ENCODE measurements around the gene FAM3A.

Gene FAM3A

DNA sequence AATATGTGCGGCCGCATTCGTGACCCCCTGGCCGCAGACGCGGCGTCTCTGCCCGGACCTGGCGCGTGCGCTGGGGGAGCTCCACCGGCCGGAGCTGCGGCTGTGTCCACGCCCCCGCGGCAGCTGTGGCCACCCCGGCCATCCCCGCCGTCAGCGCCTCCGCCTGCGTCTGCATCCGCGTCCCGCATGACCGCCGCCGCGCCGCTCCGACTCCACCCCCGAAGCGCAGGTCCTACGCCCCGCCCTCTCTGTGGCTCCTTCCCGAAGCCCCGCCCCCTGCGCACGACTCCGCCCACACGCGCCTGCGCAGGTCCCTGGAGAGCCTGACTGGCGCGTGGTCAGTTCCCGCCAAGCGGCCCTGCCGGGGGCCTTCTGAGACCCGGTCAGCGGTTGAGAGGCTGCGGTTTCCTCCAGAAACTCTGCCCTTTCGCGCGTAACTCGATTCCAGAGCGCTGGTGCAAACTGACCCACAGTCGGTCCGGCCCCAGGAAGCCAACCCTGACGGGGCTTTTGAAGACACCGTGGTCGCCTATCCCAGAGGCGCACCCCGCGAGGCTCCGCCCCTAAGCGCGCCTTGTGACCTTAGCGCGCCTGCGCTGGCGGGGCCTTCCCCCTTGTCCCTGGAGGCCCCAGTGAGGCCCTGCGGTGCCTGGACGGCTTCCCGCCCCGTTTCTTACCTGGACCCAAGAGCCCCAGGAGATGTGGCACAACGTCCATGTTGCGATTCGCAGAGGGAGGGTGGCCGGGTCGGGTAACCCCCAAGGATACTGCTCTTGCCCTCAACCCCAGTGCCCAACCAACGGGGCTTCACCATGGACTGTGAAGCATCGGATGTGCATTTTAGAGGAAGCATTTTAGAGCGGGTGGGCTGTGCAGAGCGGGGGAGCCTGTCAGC is 37.1 kb downstream of the FAM3A start, which contains the start of gene LAGE3:
Gene LAGE3 (minus strand): TSS at position 554 of the 895 bp plus-strand sequence. CDS start 366 bp downstream, at position 188.
- DNase-seq: peak; percentile 93

DNA sequence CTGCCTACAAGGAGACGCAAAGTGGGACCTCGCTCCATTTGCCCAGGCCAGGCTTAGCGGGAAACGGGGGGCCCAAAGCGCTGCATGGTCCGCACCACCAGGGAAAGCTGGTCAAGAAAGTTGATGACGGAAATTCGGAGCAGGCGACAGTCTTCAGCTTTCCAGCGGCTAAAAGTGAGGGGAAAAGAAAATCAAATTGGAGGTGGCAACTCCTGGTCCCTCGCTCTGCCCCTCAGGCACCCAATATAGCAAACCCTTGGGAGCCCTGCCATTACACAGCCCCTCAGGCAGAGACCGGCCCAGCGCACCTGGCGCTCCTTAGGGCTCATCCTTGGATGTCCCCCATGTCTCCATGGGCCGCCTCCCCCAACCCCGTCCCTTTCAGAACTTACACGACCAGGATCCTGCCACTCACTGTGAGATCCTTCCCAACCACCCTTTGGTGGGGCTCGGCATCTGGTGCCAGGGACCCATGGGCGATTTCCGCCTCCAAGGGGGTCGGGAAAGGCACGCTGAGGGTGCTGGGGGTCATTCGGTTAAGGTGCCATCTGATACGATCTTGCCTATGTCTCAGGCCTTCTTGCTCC is 38.0 kb downstream of the FAM3A start:
- DNase-seq: no peak

DNA sequence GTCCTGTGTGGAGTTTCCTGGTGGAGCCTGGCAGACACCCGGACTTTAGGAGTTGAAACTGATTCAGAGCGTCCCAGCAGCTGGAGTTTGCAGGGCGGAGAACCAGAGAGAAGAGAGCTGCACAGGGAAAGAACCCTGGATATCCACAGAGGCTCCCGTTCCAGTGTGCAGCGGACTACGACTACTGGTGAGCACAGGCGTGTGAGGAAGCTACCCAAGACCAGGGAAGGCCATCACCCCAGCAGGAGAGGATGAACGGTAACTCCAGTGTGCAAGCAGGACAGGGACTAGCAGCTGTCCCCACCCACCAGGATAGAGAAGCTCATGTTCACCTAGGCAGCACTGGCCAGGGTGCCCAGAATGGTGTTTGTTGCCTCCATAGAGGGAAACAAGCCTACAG is 39.2 kb downstream of the FAM3A start:
- no peak for DNase-seq

DNA sequence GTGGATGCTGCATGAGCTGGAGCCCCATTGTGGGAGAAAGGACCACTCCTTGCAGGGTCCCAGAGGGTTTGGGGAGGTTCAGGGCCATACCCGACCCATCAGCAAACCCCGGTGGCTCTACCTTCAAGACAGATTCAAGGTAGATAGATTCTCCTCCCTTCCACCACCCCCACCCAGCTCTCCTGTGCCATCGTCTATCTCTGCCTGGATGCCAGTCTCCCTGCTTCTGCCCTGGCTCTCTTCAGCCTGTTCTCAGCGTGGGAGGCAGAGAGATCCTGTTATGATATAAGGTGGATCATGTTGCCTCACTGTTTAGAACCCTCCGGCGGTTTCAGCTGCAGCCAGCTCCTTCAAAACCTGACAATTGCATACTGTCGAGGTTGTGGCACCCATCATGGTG is 42.3 kb downstream of the FAM3A start:
- DNase-seq: no peak

DNA sequence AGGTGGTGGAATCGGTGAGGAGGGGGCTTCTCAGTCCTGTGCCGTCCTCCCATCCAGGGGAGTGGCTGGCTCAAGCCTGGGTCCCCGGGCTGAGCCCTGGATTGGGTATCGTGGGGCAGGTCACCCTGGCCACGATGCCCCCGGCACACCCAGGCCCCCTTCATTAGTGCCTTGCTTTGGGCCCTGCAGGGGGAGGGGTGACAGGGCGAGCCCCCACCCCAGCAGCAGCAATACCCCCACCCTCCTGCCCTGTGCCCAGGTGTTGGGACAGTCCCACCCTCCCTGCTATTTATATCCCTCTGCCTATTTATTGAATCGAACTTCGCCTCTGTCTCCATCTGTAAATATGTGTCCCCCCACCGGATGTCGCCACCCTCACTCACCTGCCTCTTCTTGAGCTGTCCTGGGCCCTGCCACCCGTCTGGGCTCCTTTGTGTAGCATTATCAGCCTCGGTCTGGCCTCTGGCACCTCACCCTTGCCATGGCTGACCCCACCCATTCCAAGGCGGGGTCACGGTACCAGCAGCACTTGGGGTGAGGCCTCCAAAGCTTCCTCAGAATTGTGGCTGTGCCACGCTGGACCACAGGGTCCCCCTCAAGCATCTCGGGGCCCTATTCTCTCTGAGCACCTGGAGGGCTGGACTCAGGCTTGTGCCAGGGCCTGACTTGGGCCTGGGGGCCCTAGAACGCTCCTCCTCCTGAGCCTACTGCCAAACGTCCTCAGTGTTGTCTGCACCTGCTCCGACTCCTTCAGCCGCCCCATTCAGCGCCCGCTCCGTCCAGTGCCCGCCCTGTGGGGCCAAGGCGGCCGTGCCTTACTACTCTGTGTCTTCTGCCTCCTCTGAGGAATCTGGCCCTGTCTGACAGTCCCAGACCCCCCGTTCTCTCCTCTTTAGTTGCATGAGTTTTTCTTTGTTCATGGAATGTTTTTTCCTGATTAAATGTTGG is 43.1 kb downstream of the FAM3A start:
- no peak for DNase-seq

DNA sequence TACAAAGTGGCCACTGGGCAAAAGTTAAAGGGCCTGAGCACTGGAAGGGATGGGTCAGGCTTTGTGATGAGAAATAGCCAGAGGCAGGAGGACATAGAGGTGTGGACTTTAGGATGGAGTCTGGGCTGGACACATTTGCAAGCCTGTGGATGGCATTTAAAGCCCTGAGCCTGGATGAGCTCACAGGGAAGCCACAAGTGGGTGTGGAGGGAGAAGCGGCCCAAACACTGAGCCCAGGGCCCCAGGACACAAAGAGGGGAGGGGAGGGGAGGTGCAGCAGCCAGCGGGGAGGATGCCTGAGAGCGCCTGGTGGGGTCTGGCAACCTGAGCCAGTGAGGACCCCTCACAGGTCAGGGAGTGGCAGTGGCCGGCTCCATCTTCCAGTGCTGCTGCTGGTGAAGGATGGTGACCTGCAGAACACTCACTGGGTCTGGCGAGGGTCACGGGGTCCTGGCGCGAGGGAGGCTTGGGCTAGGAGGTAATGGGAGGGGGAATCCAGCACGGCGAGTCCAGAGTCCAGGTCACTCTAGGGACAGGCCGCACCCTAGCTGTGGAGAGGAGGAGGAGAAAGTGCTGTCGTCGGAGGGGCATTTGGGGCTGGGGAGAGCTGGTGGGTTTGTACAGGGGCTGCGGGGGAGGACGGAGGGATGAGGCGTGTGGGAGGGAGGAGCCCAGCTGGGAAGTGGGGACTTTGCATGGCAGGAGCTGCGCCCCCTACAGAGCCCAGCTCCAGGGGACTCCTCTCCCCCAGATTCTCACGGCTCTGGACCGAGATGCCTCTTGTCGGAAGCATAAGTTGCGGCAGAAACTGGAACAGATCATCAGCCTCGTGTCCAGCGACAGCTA is 44.0 kb downstream of the FAM3A start:
- no peak for DNase-seq

DNA sequence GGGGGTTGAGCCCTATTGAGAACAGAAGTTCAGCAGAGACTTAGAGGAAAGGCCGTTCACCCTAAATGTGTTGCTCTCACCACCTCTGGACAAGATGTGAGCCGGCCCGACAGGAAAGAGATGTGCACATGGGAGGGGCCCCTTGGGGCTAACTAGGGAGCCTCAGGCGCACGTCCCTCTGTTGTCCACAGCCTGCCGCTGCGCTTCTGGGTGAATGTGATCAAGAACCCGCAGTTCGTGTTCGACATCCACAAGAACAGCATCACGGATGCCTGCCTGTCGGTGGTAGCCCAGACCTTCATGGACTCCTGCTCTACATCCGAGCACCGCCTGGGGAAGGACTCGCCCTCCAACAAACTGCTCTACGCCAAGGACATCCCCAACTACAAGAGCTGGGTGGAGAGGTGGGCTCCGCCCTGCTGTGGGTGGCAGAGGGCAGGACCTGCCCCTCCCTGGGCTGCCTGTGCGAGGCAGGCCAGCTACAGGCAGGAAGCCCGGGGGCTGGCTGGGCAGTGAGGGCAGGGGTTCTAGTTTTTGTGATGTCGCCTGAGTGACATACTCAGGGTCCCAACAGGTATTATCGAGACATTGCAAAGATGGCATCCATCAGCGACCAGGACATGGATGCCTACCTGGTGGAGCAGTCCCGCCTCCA is 45.0 kb downstream of the FAM3A start:
- no peak for DNase-seq

DNA sequence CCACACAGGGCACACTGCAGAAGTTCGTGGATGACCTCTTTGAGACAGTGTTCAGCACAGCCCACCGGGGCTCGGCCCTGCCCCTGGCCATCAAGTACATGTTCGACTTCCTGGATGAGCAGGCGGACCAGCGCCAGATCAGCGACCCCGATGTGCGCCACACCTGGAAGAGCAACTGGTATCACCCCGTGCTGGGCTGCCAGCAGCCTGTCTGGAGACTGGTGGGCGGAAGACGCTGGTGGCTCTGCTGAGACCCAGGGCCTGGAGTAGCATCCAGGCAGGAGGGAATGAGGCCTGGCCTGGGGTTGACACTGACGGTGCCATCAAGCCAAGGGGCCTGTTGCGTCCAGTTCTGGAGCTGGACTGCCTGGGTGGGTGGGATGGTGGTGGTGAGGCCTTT is 45.6 kb downstream of the FAM3A start:
- DNase-seq: no peak

DNA sequence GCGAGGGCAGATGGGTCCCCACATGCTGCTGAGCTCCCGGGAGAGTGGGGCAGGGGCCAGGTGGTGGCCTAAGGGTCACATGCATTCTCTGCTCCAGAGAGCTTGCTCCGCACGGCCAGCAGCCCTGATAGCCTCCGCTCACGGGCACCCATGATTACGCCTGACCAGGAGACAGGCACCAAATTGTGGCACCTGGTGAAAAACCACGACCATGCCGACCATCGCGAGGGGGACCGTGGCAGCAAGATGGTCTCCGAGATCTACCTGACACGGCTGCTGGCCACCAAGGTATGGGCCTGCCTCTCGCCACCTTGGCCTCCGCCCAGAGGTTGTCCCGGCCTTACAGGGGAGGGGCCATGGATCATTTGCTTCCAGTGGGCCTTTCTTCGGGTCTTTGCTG is 46.2 kb downstream of the FAM3A start:
- DNase-seq: no peak

DNA sequence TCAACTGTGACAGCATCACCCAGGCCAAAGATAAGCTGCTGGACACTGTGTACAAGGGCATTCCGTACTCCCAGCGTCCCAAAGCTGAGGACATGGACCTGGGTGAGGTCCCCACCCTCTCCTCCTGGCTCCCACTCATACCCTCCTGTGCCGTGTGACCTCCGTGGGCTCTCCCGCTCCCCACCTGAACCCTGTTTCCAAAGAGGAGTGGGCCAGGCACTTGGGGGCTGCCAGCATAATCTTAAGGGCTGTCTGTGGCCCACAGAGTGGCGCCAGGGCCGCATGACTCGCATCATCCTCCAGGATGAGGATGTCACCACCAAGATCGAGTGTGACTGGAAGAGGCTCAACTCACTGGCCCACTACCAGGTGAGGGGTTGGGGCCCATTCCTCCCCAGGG is 46.9 kb downstream of the FAM3A start:
- DNase-seq: no peak

DNA sequence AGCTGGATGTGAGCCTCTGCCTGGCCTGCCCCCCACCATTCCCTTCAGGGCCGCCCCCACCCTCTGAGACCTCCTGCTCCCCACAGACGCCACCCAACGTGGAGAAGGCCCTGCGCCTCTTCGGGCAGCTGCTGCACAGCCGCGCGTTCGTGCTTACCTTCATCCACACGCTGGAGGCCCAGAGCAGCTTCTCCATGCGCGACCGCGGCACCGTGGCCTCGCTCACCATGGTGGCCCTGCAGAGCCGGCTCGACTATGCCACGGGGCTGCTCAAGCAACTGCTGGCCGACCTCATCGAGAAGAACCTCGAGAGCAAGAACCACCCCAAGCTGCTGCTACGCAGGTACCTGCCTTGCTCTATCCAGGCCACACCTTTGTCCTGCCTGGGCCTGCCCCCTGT is 47.8 kb downstream of the FAM3A start:
- no peak for DNase-seq

DNA sequence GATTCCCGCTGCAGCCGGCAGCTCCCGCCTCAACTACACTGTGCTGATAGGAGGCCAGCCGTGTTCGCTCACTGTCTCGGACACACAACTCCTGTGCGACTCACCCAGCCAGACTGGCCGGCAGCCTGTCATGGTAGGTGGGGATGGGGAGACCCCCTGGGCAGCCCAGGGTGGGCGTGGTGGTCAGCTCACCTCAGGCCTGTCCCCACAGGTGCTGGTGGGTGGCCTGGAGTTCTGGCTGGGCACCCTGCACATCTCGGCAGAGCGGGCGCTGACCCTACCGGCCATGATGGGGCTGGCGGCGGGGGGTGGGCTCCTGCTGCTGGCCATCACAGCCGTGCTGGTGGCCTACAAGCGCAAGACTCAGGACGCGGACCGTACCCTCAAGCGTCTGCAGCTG is 48.5 kb downstream of the FAM3A start:
- no peak for DNase-seq

DNA sequence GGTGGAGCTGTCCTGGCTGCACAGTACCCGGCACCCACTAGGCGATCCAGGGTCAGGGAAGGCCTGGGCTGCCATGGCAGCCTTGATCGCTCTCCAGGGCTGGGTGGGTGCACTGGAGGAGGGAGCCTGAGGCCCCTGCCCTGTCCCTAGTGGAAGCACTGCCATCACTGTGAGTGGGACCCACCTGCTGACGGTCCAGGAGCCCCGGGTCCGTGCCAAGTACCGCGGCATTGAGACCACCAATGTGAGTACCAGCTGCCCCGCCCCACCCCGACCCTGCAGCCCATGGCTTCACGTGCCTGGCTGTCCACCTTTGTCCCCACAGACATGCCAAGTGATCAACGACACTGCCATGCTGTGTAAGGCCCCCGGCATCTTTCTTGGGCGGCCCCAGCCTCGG is 49.1 kb downstream of the FAM3A start:
- no peak for DNase-seq

DNA sequence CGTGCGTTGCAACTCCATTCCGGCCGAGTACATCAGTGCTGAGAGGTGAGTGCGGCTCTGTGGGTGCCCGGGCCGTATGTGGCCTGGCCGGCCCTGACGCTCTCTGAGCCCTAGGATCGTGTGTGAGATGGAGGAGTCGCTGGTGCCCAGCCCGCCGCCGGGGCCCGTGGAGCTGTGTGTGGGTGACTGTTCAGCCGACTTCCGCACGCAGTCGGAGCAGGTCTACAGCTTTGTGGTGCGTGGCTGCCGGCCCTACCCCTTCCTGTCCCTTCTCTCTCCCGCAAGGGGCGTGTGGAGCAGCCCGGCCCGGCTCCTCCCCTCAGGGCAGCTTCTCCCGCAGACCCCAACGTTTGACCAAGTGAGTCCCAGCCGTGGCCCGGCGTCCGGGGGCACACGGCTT is 50.0 kb downstream of the FAM3A start:
- DNase-seq: no peak

DNA sequence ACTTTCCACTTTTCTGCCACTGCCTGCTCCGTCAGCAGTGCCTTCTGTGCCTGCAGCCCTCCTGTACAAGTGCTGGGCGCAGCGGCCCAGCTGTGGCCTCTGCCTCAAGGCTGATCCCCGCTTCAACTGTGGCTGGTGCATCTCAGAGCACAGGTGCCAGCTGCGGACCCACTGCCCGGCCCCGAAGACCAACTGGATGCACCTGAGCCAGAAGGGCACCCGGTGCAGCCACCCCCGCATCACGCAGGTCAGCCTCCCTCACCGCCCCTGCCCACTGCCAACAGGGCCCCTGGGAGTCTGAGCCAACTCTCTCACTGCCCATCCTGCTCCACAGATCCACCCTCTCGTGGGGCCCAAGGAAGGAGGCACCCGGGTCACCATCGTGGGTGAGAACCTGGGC is 50.4 kb downstream of the FAM3A start:
- no peak for DNase-seq

DNA sequence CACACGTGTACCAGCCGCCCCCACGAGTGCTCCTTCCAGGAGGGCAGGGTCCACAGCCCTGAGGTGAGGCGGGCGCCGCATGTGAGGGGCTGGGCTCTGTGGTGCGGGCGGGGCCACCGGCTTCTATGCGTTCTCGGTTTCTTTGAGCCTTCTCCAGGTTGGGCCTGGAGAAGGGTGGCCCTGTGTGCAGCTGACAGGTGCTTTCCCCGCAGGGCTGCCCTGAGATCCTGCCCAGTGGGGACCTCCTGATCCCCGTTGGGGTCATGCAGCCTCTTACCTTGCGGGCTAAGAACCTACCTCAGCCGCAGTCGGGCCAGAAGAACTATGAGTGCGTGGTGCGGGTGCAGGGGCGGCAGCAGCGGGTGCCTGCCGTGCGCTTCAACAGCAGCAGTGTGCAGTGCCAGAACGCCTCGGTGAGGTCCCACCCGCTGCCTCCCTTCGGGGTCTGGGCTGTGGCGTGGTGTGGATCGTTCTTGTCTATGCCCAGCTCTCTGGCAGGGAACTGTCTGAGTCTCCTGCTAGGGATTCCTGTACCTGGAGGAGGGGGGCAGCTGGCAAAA is 51.1 kb downstream of the FAM3A start:
- no peak for DNase-seq

DNA sequence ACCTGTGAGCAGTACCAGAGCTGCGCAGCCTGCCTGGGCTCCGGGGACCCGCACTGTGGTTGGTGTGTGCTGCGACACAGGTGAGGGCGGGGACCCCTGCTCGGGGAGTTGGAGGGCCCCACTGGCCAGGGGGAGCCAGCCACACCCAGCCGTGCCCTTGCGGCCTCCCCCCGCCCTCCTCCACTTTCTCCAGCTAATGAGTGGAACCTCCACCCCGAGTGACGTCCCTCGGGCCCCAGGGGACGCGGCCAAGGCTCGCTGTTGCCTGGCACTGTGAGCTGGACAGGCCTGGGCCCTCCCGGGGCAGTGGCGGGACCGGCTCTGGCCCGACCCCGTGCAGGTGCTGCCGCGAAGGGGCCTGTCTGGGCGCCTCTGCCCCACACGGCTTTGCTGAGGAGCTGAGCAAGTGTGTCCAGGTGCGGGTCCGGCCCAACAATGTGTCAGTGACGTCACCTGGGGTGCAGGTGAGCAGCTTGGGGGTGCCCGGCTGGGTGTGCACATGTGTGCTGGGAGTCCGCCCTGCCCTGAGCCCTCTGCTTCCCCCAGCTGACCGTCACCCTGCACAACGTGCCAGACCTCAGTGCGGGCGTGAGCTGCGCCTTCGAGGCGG is 52.3 kb downstream of the FAM3A start:
- DNase-seq: no peak

DNA sequence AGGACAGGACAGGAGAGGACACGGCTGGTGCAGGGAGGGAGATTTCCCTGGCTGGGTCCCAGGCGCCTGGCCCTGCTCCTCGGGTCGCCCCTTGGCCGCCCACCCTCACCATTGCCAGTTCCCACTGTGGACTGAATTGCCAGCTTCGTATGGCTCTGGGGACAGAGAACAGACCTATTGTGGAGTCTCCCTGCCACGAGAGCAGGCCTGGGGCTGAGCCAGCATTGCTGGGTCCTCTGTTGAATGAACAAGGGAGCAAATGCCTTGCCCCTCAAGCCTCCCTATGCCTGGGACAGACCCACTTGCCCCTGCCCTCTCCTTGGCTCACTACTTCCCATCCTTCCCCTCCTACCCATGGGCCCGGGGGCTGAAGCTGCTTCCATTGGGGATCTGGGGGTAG is 53.6 kb downstream of the FAM3A start:
- DNase-seq: no peak

DNA sequence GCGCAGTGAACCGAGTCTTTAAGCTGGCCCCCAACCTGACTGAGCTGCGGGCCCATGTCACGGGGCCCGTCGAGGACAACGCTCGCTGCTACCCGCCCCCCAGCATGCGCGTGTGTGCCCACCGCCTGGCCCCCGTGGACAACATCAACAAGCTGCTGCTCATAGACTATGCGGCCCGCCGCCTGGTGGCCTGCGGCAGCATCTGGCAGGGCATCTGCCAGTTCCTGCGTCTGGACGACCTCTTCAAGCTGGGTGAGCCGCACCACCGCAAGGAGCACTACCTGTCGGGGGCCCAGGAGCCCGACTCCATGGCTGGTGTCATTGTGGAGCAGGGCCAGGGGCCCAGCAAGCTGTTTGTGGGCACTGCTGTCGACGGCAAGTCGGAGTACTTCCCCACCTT is 55.7 kb downstream of the FAM3A start:
- DNase-seq: no peak

DNA sequence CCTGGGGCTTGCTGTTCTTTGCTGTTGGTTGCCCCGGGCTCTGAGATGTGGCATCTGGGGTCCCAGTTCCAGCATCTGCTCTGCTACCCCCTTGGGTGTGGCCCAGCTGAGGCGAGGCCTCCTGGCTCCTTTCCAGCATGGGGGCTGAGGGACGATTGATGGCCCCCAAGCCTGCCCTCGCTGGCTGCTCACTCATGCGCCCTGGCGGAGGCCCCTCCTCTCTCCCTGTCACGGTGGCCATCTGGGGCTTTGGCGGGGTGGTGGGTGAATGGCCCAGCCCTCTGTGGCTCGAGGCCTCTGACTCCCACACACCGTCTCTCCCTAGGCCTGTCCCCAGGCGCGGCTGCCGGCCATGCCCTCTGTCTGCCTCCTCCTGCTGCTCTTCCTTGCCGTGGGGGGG is 56.2 kb downstream of the FAM3A start:
- DNase-seq: no peak

Measured in stimulated activated CD4-positive, alpha-beta T cell treated with anti-CD3 and anti-CD28 coated beads, Interleukin-4, amount 100 ng/mL, for 1 hour (primary cell).